Kidney epithelial cell (primary cell): ENCODE measurements around the gene TPO. TPM values are rescaled to one million over a fixed set of nuclear protein-coding genes. Genes with fewer than 3 reads are reported as not detected.

Experiments
- DNase-seq: peaks from one replicate; pipeline ENCODE4 v3.0.0-alpha.2; 2010; ENCODE audit warnings: low read depth
- H3K27me3 ChIP-seq: 2 replicates; pipeline ENCODE4 v1.6.0; 2011; ENCODE audit warnings: low read length; ENCODE audit not compliant: control insufficient read depth, insufficient read depth
- H3K36me3 ChIP-seq: 2 replicates; pipeline ENCODE4 v1.5.1; 2011; ENCODE audit warnings: low read length; ENCODE audit not compliant: control insufficient read depth, insufficient read depth
- H3K4me3 ChIP-seq: 2 replicates; pipeline ENCODE4 v1.5.1; 2011; ENCODE audit warnings: low read depth, mild to moderate bottlenecking, control low read depth, low read length
- CTCF ChIP-seq: IDR thresholded peaks from 2 replicates; pipeline ENCODE4 v1.5.1; 2011; ENCODE audit warnings: mild to moderate bottlenecking, moderate library complexity, low read length, control low read depth, inconsistent platforms; ENCODE audit not compliant: insufficient read depth, poor library complexity, severe bottlenecking
- total RNA-seq: library from RNA; depleted of rRNA; stranded (reverse); fragments of >200 nt; gene quantifications from 2 replicates; pipeline ENCODE4 v1.2.3, GENCODE V29; 2015

Gene TPO
- total RNA-seq, 1 donor from 2014 or later = not detected

GRCh38 chr2:1582891-1583341, 169.7 kb downstream of the TPO start:
- Histone ChIP-seq H3K36me3 (no peaks in the 10 kb centered on the region), H3K27me3 (no peaks in the 10 kb centered on the region), H3K4me3 (no peak overlapping the region)
- DNase-seq = no peak
- TF ChIP-seq CTCF = no peak

- DNase-seq = no peak
- no peak for TF ChIP-seq CTCF
- no peak overlapping the region for H3K4me3 ChIP-seq
- H3K27me3 ChIP-seq = no peaks in the 10 kb centered on the region
- H3K36me3 ChIP-seq = no peaks in the 10 kb centered on the region
Observed at GRCh38 chr2:1584051-1584531, 170.8 kb downstream of the TPO start.

- Histone ChIP-seq H3K27me3 (no peaks in the 10 kb centered on the region), H3K4me3 (no peak overlapping the region), H3K36me3 (no peaks in the 10 kb centered on the region)
- peak; percentile 29 for TF ChIP-seq CTCF
- no peak for DNase-seq
Observed at GRCh38 chr2:1584691-1585485, 171.6 kb downstream of the TPO start.

- TF ChIP-seq CTCF = no peak
- DNase-seq = no peak
- Histone ChIP-seq H3K4me3 (no peak overlapping the region), H3K27me3 (no peaks in the 10 kb centered on the region), H3K36me3 (no peaks in the 10 kb centered on the region)
Observed at GRCh38 chr2:1585635-1586034, 172.4 kb downstream of the TPO start.

GRCh38 chr2:1586251-1586922, 173.1 kb downstream of the TPO start:
- no peak for DNase-seq
- Histone ChIP-seq H3K27me3 (no peaks in the 10 kb centered on the region), H3K4me3 (no peak overlapping the region), H3K36me3 (no peaks in the 10 kb centered on the region)
- no peak for TF ChIP-seq CTCF
